H7 (cell line): ENCODE measurements around the gene WBP1L. TPM values are rescaled to one million over a fixed set of nuclear protein-coding genes. Genes with fewer than 3 reads are reported as not detected.
"Not testable (repeated sequence)": the region's sequence is repeated elsewhere in the genome, so short reads cannot be mapped to it uniquely, and the experiment has no call there.

Experiments used
- DNase-seq: peaks from one replicate; pipeline ENCODE4 v3.0.0; 2012
- H3K27me3 ChIP-seq: 2 replicates; pipeline ENCODE4 v1.6.0; 2011; ENCODE audit warnings: mild to moderate bottlenecking, low read length; ENCODE audit not compliant: control insufficient read depth, insufficient read depth
- H3K36me3 ChIP-seq: replicated peaks from 2 replicates; pipeline ENCODE4 v1.5.1; 2011; ENCODE audit warnings: low read length; ENCODE audit not compliant: control insufficient read depth, insufficient read depth
- H3K4me3 ChIP-seq: 2 replicates; pipeline ENCODE4 v1.5.1; 2011; ENCODE audit warnings: low read depth, mild to moderate bottlenecking, control low read depth, low read length, moderate library complexity; ENCODE audit not compliant: insufficient read depth
- total RNA-seq: library from RNA; depleted of rRNA; stranded (reverse); fragments of >200 nt; shearing (Covaris generic); gene quantifications from 2 replicates; pipeline ENCODE4 v1.2.3, GENCODE V29; 2014

The WBP1L gene
- total RNA-seq, 1 experiment from 2014 or later, result 13.9 TPM

GRCh38 chr10:102714621-102715455 is 28.9 kb upstream of the WBP1L start, which contains the start of gene SFXN2:
TSS of gene SFXN2 (plus strand) at chr10:102714636. CDS start at chr10:102726637, 12,001 bp downstream.
- Histone ChIP-seq H3K4me3 (peak within 1 kb of the TSS; percentile 94), H3K36me3 (peaks cover 4% of the 10 kb centered on the region), H3K27me3 (no peaks in the 10 kb centered on the region)
- peak; percentile 79 for DNase-seq

- peaks cover 4% of the 10 kb centered on the region for H3K36me3 ChIP-seq
- no peak overlapping the region for H3K4me3 ChIP-seq
- no peak for DNase-seq
Observed at GRCh38 chr10:102715880-102716279, 27.9 kb upstream of the WBP1L start.

GRCh38 chr10:102716900-102717565 is 26.7 kb upstream of the WBP1L start:
- not testable (repeated sequence) for H3K4me3 ChIP-seq, DNase-seq, H3K27me3 ChIP-seq, H3K36me3 ChIP-seq

More at GRCh38 chr10:102715880-102716279, 27.9 kb upstream of the WBP1L start:
- no peaks in the 10 kb centered on the region for H3K27me3 ChIP-seq

GRCh38 chr10:102718220-102718619 is 25.5 kb upstream of the WBP1L start:
- Histone ChIP-seq H3K27me3 (no peaks in the 10 kb centered on the region), H3K36me3 (peaks cover 6% of the 10 kb centered on the region), H3K4me3 (no peak overlapping the region)
- DNase-seq, result peak; percentile 62

DNA sequence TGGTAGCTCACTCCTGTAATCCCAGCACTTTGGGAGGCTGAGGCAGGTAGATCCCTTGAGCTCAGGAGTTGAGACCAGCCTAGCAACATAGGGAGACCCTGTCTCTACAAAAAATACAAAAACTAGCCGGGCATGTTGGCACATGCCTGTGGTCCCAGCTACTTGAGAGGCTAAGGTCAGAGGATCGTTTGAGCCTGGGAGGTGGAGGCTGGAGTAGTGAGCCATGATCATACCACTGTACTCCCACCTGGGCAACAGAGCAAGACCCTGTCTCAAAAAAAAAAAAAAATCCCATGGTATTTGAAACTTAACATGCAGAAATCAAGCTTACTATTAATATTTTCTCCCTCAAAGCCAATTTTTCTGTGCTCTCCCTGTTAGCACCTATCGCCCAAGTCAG is 23.4 kb upstream of the WBP1L start:
- no peak for DNase-seq
- Histone ChIP-seq H3K4me3 (no peak overlapping the region), H3K36me3 (peaks cover 9% of the 10 kb centered on the region), H3K27me3 (no peaks in the 10 kb centered on the region)

GRCh38 chr10:102720775-102721301 is 22.9 kb upstream of the WBP1L start:
- Histone ChIP-seq H3K36me3 (peaks cover 9% of the 10 kb centered on the region), H3K4me3 (no peak overlapping the region), H3K27me3 (no peaks in the 10 kb centered on the region)
- no peak for DNase-seq

DNA sequence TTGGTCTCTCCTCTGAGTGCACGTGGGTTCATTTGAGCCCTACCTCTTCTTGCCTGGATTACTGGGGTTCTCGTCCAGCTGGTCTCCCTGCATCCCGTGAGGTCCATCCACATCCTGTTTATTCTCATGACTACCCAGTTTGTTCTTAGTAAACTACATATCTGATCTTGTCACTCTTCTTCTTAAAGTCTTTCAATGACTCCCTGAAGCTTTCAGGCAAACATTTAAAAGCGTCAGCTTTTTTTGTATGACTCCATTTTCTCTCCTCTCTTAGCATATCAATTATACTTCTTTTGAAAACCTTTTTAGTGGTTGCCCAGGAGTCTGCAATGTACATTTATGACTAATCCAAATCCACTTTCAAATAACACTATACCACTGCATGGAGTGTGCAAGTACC is 21.8 kb upstream of the WBP1L start:
- no peak for DNase-seq
- no peak overlapping the region for H3K4me3 ChIP-seq
- H3K36me3 ChIP-seq, result peaks cover 8% of the 10 kb centered on the region
- no peaks in the 10 kb centered on the region for H3K27me3 ChIP-seq

- H3K27me3 ChIP-seq, result no peaks in the 10 kb centered on the region
- no peak for DNase-seq
- H3K4me3 ChIP-seq, result no peak overlapping the region
- H3K36me3 ChIP-seq, result peaks cover 14% of the 10 kb centered on the region
Observed at GRCh38 chr10:102723989-102724388, 19.8 kb upstream of the WBP1L start.

DNA sequence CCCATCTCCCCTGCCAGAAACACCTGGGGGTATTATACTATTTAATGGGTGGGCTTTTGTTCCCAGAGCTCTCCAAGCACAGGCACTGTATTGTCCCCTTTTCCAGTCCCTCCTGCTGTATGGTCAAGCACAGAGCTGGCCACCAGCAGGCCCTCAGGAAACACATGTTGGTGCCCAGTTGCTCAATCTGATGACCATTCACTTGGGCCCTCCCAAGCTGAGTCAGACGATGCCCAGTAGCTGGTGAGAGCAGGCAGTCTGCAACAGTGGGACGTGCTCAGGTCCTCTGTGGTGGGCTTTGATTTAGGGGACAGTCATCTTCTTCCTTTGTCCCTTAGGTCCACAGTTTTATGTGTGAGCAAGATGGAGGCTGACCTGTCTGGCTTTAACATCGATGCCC is 17.5 kb upstream of the WBP1L start:
- peaks cover 21% of the 10 kb centered on the region for H3K36me3 ChIP-seq
- no peak overlapping the region for H3K4me3 ChIP-seq
- H3K27me3 ChIP-seq, result no peaks in the 10 kb centered on the region
- DNase-seq, result no peak

GRCh38 chr10:102727037-102727818 is 16.5 kb upstream of the WBP1L start:
- H3K27me3 ChIP-seq, result no peaks in the 10 kb centered on the region
- DNase-seq, result no peak
- H3K4me3 ChIP-seq, result no peak overlapping the region
- H3K36me3 ChIP-seq, result peaks cover 23% of the 10 kb centered on the region

- H3K36me3 ChIP-seq, result peaks cover 31% of the 10 kb centered on the region
- DNase-seq, result peak; percentile 91
- H3K27me3 ChIP-seq, result no peaks in the 10 kb centered on the region
- H3K4me3 ChIP-seq, result no peak overlapping the region
Observed at GRCh38 chr10:102729029-102730026, 14.4 kb upstream of the WBP1L start.

GRCh38 chr10:102731222-102731800 is 12.4 kb upstream of the WBP1L start:
- Histone ChIP-seq H3K36me3 (peaks cover 31% of the 10 kb centered on the region), H3K27me3 (no peaks in the 10 kb centered on the region), H3K4me3 (no peak overlapping the region)
- DNase-seq, result no peak

DNA sequence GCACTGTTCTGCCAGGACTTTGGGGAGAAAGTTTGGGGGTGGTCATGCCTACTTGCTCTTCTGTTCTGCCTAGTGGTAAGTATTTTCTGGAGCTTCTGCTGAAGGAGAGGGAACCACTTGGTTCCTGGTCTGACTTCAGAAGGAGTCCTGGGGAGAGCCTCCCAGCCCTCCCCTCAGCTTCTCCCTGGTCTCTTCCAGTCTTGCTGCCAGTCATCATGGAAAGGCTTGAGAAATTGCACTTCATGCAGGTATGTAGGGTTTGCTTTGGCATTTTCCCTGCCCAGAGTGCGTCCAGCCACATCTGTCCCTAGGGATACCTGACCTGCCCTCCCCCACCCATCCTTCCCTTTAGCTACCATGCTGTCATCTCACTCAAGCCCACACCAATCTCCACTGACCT is 11.1 kb upstream of the WBP1L start:
- H3K4me3 ChIP-seq, result no peak overlapping the region
- DNase-seq, result no peak
- H3K27me3 ChIP-seq, result no peaks in the 10 kb centered on the region
- peaks cover 27% of the 10 kb centered on the region for H3K36me3 ChIP-seq
